Stimulated activated CD4-positive, alpha-beta T cell treated with anti-CD3 and anti-CD28 coated beads, Interleukin-12 subunit alpha, Interleukin-12 subunit beta, amount 100 ng/mL, for 24 hours (primary cell): ENCODE data around the gene TNFRSF19.
"Not testable (repeated sequence)": the region's sequence is repeated elsewhere in the genome, so short reads cannot be mapped to it uniquely, and the experiment has no call there.

Experiments used
- DNase-seq, 2 experiments: peaks; one replicate each; pipeline ENCODE4 v3.0.0-alpha.2; 2020; ENCODE audit warnings: low read depth in 2 of 2

TNFRSF19 gene

DNA sequence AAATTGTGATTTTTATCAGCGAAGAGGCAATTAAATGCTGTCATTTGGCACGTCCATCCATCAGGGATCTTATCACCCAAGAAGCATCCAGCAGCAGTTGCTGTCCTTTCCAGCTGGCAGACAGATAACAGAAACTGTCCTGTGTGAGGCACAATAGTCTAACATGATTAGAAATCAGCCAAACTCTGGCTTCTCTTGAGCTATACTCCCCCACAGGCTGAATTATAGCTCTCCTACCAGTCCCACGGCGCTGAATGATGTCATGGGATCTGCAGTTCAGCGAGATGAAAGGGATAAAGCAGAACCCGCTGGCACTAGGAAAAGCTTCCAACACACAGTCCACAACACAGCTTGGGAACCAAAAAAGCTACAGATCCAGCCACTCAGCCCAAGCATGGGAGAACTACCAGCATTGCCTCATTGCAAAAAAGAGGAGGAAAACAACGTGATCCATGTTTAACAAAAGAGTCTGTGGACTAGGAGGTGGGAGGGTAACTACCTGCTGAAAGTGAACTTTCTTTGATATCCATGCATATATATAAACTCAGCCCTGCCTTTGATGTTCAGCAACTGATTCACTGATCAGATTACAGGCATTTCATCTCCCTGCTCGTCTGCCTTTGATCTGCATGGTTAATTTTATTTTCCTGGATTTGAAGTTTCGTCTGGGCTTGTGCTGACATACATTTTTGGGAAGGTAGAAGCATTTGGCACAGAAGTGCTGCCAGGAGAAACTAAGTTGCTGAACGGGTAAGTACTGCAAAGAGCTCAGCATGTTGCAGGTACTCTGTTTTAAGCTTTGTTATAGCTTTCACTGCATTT lies at the start of gene TNFRSF19:
TSS of gene TNFRSF19 (plus strand) at position 314 of the 822 bp plus-strand sequence. CDS start 19,772 bp downstream, outside the sequence.
- DNase-seq: no peak

- not testable (repeated sequence) for DNase-seq
Measured at GRCh38 chr13:23529926-23530325, 40.3 kb upstream of the TNFRSF19 start.

DNA sequence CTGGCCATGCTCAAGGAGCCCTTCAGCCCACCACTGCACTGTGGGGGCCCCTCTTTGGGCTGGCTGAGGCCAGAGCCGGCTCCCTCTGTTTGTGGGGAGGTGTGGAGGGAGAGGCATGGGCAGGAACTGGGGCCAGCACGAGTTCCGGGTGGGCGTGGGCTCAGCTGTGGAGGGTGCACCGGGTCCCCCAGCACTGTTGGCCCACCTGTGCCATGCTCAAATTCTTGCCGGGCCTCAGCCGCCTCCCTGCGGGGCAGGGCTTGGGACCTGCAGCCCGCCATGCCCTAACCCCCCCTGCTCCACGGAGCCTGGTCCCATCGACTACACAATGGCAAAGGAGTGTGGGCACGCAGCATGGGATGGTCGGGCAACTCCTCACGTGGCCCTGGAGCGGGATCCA lies 38.8 kb upstream of the TNFRSF19 start:
- DNase-seq: no peak

DNA sequence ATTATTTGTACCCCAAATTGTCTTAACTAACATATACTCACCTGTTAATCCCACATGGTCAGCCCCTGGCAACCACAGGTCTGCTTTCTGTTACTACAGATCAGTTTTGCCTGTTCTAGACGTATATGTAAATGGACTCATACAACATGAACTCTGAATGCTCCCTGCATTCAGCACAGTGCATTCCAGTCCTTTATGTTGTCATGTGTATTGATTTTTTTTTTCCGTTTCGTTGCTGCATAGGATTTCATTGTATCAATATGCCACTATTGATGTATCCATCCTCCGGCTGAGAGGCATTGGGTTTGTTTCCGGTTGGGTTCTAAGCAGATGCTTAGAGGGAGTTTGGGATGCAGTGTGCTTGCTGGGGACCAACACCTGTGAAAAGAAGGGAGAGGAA lies 36.1 kb upstream of the TNFRSF19 start:
- DNase-seq: no peak

DNA sequence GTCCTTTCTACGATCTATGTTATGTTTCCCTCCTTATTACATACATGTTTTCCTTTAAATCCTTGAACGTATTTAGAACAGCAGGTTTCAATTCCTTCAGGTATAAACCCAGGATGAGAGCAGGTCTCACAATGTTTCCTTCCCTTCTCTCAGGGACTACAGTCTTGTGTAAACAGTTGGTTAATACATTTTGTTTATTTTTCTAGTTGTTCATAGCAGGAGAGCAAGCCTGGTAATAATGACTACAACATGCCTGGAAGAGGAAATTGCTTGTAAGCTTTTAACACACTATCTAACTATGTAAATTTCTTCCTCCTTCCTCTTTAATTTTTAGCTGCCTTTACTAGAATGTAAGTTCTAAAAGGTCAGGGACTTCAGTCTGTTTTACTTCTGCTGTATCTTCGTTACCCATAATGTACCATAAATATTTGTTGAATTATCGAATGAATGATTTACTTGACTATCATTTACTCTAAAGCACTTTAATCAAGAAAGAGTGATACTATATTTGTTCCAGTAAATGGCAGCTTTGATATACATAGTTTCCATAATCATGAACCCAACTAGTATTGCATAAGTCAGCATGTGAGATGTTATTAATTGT lies 28.9 kb upstream of the TNFRSF19 start:
- DNase-seq: no peak

GRCh38 chr13:23544668-23545067 lies 25.5 kb upstream of the TNFRSF19 start:
- no peak for DNase-seq

DNA sequence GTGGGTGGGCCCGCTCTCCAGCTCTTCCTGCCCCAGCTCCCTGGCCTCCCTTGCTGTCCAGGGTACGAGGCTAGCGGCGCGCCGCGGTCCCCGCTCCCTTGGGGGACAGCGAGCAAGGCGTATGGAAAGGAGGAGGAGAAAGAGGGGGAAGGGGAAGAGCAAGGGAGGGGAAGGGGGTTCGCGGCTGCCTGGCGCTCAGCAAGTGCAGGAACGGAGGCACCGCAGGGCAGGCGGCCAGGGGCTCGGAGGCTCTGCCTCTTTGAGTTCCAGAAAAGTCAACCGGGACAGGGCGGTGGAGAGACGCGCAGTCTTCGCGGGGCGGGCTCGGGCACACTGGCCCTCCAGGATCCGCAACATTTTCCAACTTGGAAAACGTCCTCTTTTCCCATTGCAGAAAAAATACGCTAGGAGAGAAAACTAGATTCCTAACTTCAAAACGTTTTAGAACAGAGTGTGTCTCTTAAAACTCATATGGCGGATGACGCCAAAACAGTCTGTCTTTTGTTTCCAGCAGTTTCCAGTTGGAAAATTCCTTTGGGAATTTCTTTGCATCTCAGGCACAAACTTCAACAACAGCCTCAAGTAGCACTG lies 23.1 kb upstream of the TNFRSF19 start:
- DNase-seq: no peak

GRCh38 chr13:23549724-23550123 lies 20.5 kb upstream of the TNFRSF19 start:
- no peak for DNase-seq

DNA sequence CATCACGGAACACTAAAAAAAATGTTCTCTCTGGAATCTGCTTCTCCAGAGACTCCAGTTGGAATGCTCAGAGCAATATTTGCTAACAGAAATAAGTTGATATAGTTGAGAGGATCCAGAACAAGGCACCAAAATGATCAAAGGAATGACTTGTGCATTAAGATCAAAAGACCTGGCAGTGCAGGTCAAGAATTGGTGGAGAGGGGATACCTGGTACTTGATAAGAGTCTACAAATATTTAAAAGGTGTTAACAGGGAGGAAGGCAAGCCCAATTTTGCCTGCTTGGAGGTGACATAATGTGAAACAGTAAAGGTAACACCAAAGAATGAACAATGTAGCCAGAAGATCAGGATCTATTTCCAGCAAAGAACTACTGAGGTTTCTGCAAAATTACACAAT lies 20.0 kb upstream of the TNFRSF19 start:
- no peak for DNase-seq

DNA sequence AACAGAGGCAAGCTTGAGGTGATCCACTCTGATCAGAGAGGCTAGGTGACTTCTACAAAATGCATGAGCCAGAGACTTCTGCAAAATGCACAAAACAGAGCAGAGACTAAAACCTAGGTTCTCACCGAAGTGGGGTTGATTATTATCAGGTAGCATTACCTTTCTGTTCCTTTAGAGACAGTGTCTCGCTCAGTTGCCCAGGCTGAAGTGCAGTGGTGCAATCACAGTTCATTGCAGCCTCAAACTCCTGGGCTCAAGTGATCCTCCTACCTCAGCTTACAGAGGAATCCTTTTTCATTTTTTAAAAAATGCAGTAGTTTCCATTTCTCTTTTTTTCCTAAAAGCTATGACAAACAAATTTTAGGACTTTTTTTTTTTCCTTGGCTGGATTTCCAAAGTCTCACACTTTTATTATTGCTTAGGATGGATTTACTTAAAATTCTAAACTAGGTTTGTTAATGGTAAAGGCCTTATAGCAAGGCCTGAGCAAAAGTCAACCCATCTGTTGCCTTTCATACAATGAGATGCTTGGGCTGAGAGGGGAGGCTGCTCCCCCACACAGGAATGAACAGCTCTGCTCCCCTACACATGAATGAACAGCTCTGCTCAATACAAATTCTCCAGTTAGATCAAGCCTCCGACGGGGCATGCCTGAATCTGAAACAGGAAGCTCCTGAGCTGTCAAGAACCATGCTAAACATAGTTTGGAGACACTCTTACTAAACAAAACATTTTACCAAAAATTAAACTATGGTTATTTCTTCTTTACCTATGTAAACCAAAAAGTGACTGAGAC lies 18.8 kb upstream of the TNFRSF19 start:
- DNase-seq: no peak

DNA sequence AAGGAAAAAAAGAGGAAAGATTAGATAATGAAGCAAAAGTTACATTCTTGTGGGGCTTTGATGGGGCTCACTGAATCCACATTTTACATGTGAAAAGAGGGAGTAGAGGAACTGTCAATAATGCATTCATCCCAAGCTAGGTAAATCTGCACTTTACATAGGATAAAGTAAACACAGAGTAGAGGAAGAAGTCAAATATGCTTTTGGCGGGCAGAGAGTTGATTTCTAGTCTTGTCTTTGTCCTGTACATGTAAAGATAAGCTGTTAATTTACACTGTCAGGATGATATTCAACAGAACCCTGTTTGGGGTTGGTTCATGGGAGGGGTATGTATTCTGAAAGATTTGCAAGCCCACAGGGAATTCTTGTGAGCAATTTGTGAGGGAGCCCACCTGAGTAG lies 18.0 kb upstream of the TNFRSF19 start:
- no peak for DNase-seq

GRCh38 chr13:23552661-23553060 lies 17.6 kb upstream of the TNFRSF19 start:
- no peak for DNase-seq

GRCh38 chr13:23554000-23554399 lies 16.2 kb upstream of the TNFRSF19 start:
- no peak for DNase-seq

DNA sequence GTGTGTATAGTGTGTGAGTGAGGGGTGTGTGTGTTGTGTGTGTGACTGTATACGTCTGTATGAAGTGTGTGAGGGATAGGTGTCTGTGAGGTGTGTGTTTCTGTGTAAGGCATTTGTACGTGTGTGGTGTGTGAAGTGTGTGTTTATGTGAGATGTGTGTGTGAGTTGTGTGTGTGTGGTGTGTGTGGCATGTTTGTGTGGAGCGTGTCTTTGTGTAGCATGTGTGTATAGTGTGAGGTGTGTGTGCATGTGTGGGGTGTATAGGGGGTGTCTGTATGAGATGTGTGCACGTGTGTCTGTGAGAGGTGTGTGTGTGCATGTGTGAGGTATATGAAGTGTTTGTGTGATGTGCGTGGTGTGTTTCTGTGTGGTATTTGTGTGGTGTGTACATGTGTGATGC lies 13.2 kb upstream of the TNFRSF19 start:
- no peak for DNase-seq

- no peak for DNase-seq
Measured at GRCh38 chr13:23557733-23558132, 12.5 kb upstream of the TNFRSF19 start.

DNA sequence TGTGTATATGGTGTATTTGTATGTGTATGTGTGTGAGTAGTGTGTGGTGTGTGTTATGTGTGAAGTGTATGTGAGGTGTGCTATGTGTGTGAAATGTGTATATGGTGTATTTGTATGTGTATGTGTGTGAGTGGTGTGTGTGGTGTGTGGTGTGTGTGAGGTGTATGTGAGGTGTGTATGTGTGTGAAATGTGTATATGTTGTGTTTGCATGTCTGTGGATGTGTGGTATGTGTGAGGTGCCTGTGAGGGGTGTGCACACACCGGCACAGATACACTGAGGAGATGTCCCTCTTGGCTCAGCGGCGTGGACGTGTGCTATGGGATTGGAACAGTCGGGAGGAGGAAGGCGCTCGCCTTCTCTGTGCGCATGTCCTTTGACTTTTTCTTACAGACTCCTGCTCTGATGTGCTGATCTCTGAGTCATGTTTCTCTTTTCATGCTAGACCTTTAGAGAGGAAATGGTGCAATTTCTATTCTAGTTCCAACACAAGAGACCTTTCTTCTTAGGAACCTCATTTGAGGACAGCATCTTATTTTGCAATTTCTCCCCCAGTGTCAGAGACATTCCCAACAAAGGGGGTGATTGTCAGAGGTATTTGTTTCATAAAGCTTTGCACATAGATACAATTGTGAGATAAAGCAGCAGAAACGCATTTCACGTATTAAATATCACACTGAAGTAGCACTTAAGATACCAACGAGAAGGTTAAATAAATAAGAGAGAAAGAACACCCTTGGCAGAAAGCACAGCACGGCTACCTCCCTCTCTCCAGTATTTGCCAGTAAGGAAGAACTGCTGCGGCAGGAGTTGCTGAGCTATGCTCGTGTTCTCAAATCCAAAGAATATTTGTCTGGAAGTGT lies 11.3 kb upstream of the TNFRSF19 start:
- DNase-seq: no peak

GRCh38 chr13:23560571-23561089 lies 9.6 kb upstream of the TNFRSF19 start:
- no peak for DNase-seq

GRCh38 chr13:23561261-23561660 lies 9.0 kb upstream of the TNFRSF19 start:
- DNase-seq: no peak

DNA sequence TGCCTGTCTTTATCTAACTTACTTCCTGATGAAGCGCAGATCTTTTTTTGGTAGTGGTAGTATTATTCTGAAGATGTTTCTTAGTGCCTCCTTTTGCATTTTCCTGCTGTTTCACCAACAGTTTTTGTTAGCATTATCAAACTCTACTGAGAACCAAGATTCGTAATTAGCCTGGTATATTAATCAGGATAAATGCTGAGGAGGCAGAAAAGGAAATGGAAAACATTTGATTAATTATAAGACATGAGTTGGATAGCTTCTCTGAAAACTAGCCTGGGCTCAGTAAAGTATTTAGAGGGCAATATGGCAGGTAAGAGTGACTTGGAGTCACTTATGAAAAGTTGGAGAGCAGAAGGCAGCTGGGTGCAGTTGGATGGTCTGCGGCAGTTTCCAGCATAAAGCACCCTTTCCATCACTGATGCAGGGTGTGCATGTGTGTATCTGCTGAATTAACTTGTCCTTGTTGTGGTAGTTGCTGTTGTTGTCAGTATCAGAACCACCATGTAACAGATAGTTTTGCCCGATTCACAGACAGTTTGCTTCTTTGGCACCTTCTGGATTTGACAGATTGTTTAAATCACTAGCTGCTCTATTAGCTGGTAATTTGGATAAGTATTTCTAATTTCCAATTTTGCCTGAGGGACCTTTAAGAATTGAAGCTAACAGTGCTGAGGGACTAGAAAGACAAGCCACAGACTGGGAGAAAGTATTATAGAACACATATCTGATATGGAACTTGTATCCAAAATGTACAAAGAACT lies 6.9 kb upstream of the TNFRSF19 start:
- DNase-seq: no peak

DNA sequence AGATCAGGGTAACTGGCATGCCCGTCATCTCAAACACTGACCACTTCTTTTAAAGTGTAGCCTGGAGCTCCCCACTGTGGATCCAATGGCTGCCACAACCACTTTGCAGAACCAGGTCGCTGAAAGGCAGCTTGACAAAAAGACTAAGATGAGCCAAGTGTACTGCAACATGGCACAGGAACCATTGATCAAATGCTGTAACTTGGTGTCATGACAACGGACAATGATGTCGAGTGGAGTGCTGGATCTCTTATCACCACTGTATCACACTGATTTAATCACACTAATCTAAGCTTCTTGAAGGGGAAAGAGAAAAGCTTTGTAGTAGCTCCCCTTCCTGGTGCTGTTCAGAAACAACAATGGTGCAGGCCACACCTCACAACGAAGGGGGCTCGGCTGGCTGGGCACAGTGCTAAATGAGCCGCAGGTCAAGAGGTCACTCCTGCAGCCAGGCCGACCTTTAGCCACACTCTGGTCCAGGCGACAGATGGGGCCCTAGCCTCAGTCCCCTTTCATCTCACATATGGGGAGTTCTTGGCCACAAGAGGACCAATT lies 2.2 kb upstream of the TNFRSF19 start:
- DNase-seq: no peak
